NOMO-1 (cell line): Measurements from ENCODE around the gene TBX5.
"Not testable (repeated sequence)": the region's sequence is repeated elsewhere in the genome, so short reads cannot be mapped to it uniquely, and the experiment has no call there.

Experiments used
- DNase-seq, 2 experiments: peaks; one replicate each; lab custom pipeline; 2025; ENCODE audit not compliant: unreplicated experiment in 2 of 2; lab: John Stamatoyannopoulos, UW

The TBX5 gene

DNA sequence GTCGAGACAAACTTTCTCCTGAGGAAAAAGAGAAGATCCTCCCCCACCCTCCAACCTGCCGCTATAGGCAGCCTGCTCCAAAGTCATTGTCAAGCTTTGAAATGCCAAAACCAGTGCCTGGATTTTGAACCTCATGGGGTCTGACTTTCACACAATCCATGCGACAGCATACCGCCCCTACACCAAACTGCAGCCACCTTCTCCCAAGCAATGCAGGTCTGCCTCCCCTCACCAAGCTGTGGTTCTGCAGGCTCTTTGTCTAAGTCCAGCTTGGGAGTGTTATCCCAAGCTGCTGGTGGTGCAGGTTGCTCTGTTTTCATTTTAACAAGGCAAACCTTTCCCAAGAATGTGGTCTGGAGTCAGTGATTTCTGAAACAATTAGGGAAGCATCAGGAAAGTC, 12.4 kb downstream of the TBX5 start:
- DNase-seq = no peak

- no peak for DNase-seq
These were observed 13.0 kb downstream of the TBX5 start for GRCh38 chr12:114392909-114393308.

- DNase-seq = no peak
These were observed 14.9 kb downstream of the TBX5 start for GRCh38 chr12:114391088-114391487.

- no peak for DNase-seq
These were observed 21.2 kb downstream of the TBX5 start for GRCh38 chr12:114384739-114385138.

DNA sequence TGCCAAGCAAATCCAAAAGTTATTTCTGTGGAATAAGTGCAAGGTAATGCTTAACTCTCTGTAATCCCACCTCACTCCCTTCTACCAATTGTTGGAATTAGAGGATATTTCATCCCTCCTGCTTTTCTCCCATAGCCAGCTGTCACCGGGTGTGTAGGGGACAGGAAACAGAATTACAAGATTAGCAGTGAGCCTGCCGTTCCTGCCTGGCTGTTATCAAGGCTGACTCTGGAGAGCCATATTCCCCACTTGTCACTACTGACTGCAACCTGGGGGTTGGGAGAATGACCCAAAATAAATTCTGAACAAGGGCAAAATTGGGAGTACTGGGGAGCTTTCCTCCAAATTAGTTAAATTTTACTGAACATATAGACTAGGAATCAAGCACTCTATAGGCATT, 24.8 kb downstream of the TBX5 start:
- no peak for DNase-seq

DNA sequence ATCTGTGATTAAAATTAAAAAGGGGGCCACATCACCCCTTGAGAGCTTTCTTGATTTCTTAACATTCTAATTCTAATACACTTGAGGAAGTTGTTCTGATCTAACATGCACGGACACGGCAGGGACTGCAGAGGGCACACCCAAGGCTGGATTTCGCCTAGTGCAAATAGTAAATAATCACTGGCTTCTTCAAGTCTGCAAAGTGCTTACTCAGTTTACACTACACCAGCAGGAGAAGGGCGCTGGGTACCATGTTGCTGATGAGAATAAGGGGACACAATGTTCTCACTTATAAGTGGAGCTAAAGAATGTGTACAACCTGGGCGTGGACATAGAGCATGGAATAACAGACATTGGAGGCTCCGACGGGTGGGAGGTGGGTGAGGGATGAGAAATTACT, 34.2 kb downstream of the TBX5 start:
- DNase-seq = no peak

- DNase-seq = no peak
These were observed 34.7 kb downstream of the TBX5 start for GRCh38 chr12:114371250-114371649.

GRCh38 chr12:114368685-114369452, 37.1 kb downstream of the TBX5 start:
- no peak for DNase-seq

DNA sequence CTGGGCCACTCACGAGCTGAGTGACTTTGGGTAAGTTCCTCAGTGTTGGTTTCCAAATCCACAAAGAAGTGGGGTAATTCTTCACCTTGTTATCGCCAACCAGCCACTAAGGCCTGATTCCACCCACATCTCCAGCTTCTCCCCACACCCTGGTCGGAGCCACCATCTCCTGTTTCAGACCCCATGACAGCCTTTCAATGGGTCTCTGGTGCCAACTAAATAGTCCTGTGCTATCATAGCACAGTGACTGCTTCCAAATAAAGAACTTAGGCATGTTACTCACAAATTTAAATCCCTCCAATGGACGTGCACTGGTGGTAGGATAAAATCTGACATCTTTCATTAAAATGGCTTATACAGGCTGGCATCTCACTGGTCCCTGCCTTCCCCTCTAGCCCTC, 44.0 kb downstream of the TBX5 start:
- DNase-seq = no peak

DNA sequence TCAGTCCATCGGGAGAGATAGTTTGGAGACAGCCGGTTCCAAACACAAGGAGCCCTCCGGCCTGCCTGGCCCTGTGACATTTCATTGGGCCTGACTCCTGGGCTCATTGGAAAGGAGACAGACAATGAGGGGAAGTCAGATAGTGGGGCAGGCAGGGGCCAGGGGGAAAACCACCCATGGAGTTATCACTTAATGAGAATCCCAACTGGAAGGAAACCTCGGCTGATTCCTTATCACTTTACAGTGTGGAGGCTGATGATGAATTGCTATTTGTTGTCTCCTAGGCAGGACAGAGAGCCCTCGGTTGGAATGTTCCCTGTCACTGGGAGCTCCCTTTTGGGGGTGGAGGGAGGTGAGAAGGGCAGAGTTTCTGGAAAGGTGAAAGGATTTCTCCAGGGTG, 44.4 kb downstream of the TBX5 start:
- no peak for DNase-seq

DNA sequence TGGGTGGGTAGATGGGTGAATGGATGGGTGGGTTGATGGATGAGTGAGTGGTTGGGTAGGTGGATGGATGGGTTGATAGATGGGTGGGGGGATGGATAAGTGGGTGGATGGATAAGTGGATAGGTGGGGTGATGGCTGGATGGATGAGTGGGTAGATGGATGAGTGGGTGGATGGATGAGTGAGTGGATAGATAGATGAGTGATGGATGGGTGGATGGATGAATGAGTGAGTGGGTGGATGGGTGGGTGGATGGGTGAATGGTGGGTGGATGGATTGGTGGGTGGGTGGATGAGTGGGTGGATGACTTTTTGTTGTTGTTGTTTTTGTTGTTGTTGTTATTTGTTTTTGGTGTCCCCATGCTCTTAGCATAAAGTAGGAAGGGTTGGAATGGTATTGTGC, 45.5 kb downstream of the TBX5 start:
- DNase-seq = no peak

- DNase-seq = no peak
These were observed 50.4 kb downstream of the TBX5 start for GRCh38 chr12:114355389-114356088.

- DNase-seq = not testable (repeated sequence)
These were observed 56.7 kb downstream of the TBX5 start for GRCh38 chr12:114349239-114349638.

DNA sequence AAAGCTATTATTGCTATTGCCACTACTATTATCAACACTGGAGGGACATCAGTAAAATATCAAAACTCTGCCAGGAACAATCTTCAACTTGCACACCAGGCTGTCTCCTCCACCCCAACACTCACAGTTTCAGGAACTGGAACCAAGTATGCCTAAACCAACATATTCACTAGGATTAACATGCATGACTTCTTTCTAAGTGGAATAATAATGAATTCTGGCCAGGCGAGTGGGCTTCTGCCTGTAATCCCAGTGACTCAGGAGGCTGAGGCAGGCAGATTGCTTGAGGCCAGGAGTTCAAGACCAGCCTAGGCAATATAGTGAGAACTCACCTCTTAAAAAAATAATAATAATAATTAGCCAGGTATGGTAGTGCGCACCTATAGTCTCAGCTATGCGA, 58.1 kb downstream of the TBX5 start:
- DNase-seq = no peak

DNA sequence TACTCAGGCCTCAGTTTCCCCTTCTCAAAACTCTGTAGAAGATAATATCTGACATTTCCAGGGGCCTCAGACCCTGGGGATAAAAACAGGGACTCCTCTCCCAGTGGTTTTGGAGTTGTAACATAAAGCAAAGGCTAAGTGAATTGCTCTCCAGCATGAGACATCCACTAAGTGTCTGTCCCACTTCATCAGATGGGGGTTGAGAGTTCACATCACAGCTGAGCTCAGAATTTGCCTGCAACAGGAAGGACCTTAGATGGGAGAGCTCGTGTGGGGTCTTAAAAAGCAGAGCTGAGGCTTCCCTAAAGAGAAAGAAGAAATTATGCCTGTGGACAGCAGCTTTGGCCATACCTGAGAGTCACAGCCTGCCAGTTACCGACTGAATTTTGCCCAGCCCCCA, 61.1 kb downstream of the TBX5 start:
- no peak for DNase-seq

DNA sequence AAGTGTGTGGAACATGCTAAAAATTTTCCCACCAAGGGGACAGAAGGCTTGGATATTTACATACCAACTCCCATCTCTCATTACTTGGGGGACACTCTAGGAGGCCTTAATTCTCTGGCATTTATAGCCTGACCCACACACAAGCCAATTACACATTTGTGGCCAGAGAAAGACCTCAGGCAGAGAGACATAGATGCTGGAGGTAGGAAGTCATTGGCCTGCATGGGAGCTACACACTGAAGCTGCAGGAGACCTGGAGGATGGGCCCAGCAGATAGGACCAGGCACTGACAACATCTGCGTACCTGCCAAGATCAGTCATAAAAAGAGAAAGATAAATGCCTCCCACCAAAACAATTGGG, 61.7 kb downstream of the TBX5 start:
- DNase-seq = no peak

GRCh38 chr12:114343585-114344302, 62.2 kb downstream of the TBX5 start:
- no peak for DNase-seq

DNA sequence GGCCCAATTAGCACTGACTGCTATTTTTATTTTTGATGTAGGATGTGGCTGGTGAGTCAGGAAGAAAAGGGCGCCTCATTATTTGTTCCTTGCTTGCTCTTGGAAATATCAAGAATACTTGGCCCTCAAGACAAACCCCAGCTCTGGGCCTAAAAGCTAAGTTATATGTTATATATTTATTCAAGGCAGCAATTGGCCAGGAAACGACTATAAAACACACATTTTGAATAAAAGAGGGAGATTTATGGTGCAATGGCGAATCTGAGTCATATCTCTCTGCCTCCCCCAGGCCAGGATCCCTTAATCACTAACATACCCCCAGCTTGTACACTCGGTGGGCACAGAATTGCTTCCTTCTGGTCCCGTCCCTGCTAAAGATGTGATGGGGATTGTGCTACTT, 63.3 kb downstream of the TBX5 start:
- DNase-seq = no peak

- no peak for DNase-seq
These were observed 64.3 kb downstream of the TBX5 start for GRCh38 chr12:114341635-114342034.

DNA sequence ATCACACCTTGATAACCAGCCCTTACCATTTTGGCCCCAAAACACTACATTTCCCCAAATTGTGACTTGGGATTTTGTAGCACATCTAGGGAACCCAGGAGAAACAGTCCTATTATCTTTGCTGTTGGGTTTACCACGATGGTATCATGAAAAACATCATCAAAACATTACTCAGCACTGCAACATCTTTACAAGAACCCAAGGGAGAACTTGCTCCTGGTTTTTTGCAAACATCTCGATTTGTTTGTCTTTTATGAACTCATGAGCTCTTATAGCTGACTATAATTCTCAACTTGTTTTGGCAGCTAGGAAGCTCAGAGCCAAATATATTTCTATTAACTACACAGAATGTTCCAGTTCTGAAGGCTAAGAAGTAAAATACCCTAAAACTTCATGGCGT, 65.7 kb downstream of the TBX5 start:
- DNase-seq = no peak

- no peak for DNase-seq
These were observed 66.3 kb downstream of the TBX5 start for GRCh38 chr12:114339626-114340025.

DNA sequence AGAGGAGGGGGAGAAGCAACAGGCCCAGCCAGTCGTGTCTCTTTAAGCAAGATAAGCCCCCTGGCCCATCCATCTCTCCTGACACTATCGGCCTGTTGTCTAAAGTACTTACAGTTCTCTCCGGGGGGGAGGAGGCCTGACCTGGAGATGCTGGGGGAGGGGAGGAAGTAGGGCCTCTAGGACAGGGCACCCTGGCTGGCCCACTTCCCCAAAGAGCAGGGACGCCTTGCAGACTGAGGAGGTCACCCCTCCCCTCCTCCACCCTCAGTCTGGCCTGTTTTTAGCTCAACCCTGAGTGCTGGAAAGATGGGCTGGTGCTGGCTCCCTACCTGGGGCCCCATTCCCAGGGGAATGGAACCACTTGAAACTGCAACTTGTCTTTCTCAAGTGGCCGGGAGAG, 70.3 kb downstream of the TBX5 start:
- no peak for DNase-seq
